ENCODE results near the gene CSRP3. TPM values are rescaled to one million over a fixed set of nuclear protein-coding genes. Genes with fewer than 3 reads are reported as not detected.

The CSRP3 gene
- total RNA-seq, 1 donor from 2014 or later: not detected

DNA sequence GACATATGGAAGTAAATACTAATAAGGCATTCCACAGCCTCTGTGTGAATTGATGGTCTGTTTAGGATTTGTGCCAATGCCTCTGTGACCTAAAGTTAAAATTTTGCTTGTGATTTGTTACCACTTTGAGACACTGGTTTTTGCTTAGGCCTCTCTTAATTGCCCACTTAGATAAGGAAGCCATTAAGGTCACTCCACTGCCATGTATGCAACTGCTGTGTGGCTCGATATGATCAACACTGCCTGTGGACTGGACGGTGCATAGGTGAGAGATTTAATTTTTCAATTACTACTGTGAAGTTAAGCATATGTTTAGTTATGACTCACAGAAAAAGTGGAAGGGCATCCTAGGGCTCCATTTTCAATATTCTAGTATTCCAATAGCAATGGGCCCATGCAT lies 36.9 kb downstream of the CSRP3 start:
- Mint-ChIP-seq H3K27me3 (no peaks in the 10 kb centered on the region), H3K27ac (no peak overlapping the region), H3K36me3 (ENCODE audit: low read depth) (peaks cover 78% of the 10 kb centered on the region), H3K9me3 (no peaks in the 10 kb centered on the region), H3K4me1 (peaks cover 2% of the 10 kb centered on the region), H3K4me3 (no peak overlapping the region)
- intact Hi-C loops (cut with micrococcal nuclease): loop anchor here (10.0 kb wide), 1 partner anchor 390 kb away; no protein-coding TSS in a partner anchor
- CTCF ChIA-PET: no interaction called here
- POLR2A ChIA-PET: no interaction called here
- TF ChIP-seq, protein P1, sequence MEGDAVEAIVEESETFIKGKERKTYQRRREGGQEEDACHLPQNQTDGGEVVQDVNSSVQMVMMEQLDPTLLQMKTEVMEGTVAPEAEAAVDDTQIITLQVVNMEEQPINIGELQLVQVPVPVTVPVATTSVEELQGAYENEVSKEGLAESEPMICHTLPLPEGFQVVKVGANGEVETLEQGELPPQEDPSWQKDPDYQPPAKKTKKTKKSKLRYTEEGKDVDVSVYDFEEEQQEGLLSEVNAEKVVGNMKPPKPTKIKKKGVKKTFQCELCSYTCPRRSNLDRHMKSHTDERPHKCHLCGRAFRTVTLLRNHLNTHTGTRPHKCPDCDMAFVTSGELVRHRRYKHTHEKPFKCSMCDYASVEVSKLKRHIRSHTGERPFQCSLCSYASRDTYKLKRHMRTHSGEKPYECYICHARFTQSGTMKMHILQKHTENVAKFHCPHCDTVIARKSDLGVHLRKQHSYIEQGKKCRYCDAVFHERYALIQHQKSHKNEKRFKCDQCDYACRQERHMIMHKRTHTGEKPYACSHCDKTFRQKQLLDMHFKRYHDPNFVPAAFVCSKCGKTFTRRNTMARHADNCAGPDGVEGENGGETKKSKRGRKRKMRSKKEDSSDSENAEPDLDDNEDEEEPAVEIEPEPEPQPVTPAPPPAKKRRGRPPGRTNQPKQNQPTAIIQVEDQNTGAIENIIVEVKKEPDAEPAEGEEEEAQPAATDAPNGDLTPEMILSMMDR (IDR thresholded peaks at IDR 0.05): no peak
- no peak for ATAC-seq (ENCODE audit: low read depth)
- DNase-seq: no peak

- Mint-ChIP-seq H3K27ac (no peak overlapping the region), H3K4me3 (no peak overlapping the region), H3K36me3 (ENCODE audit: low read depth) (peaks cover 80% of the 10 kb centered on the region), H3K9me3 (no peaks in the 10 kb centered on the region), H3K27me3 (no peaks in the 10 kb centered on the region), H3K4me1 (peaks cover 2% of the 10 kb centered on the region)
- ChIA-PET CTCF (no interaction called here), POLR2A (no interaction called here)
- TF ChIP-seq, protein P1 (IDR thresholded peaks at IDR 0.05): no peak
- intact Hi-C loops (cut with micrococcal nuclease): loop anchor here (10.0 kb wide), 1 partner anchor 390 kb away; no protein-coding TSS in a partner anchor
- ATAC-seq (ENCODE audit: low read depth): no peak
- no peak for DNase-seq
Observed at GRCh38 chr11:19164230-19164855, 37.4 kb downstream of the CSRP3 start.

DNA sequence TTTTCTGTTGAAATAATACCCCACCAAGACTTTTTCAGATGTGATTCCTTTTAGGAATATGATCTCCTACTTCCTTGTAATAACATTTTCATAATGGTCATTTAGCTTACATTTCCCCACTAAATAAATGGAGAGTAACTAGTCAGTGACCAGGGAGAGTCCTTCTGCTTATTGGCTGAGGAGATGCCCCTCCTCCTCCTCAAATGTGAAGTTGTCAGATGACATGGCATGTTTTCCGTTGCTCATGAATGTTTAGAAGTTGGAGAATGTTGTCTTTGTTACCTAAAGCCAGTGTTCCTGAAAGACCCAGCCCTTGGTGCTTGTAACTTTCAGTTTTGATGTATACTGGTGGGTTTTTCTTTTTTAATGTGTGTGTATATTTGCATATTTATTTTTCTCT lies 38.2 kb downstream of the CSRP3 start:
- H3K27me3 Mint-ChIP-seq: no peaks in the 10 kb centered on the region
- TF ChIP-seq, protein P1 (IDR thresholded peaks at IDR 0.05): no peak
- H3K9me3 Mint-ChIP-seq: no peaks in the 10 kb centered on the region
- ChIA-PET CTCF (no interaction called here), POLR2A (no interaction called here)
- intact Hi-C loops (cut with micrococcal nuclease): loop anchor here (10.0 kb wide), 1 partner anchor 391 kb away; no protein-coding TSS in a partner anchor
- H3K27ac Mint-ChIP-seq: no peak overlapping the region
- no peak overlapping the region for H3K4me3 Mint-ChIP-seq
- peaks cover 2% of the 10 kb centered on the region for H3K4me1 Mint-ChIP-seq
- no peak for DNase-seq
- ATAC-seq (ENCODE audit: low read depth): no peak
- H3K36me3 Mint-ChIP-seq (ENCODE audit: low read depth): peaks cover 80% of the 10 kb centered on the region

DNA sequence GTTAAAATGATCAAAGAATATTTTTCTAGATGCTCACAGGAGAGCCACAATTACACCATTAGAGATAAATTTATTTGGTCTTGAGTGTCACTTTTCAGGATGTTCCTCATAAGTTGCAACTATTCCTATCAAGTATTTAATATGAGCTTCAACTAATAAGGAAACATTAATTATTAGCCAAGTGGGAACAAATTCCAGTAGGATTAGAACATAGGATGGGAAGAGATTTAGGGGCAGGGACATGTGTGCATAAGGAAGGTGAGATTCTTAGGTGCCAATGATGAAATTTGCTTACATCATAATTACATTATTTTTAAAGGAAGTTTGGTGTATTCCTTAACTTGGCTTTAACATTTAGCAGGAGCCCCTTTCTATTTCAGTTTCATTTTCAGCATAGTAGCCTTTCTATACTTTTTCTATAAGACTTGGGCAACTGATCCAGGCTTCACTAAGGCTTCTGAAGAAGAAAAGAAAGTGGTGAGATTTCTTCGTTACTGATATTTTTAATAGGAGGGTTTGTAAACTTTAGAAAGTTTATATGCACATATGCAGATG lies 38.8 kb downstream of the CSRP3 start:
- Mint-ChIP-seq H3K27ac (no peak overlapping the region), H3K27me3 (no peaks in the 10 kb centered on the region), H3K36me3 (ENCODE audit: low read depth) (peaks cover 77% of the 10 kb centered on the region), H3K4me3 (no peak overlapping the region), H3K4me1 (peaks cover 2% of the 10 kb centered on the region), H3K9me3 (no peaks in the 10 kb centered on the region)
- DNase-seq (no peak), ATAC-seq (ENCODE audit: low read depth) (no peak)
- CTCF ChIA-PET: no interaction called here
- TF ChIP-seq, protein P1 (IDR thresholded peaks at IDR 0.05): no peak
- POLR2A ChIA-PET: no interaction called here
- intact Hi-C loops (cut with micrococcal nuclease): loop anchor here (10.0 kb wide), 1 partner anchor 392 kb away; no protein-coding TSS in a partner anchor

GRCh38 chr11:19161651-19162050 lies 40.1 kb downstream of the CSRP3 start:
- ChIA-PET CTCF (interaction anchor here (0.8 kb wide), 1 partner anchor 392 kb away, joined by 3 read pairs; no protein-coding TSS in a partner anchor), POLR2A (no interaction called here)
- no peak for ATAC-seq (ENCODE audit: low read depth)
- TF ChIP-seq, protein P1 (IDR thresholded peaks at IDR 0.05): no peak
- Mint-ChIP-seq H3K4me3 (no peak overlapping the region), H3K4me1 (peaks cover 2% of the 10 kb centered on the region), H3K27me3 (no peaks in the 10 kb centered on the region), H3K27ac (no peak overlapping the region), H3K9me3 (no peaks in the 10 kb centered on the region), H3K36me3 (ENCODE audit: low read depth) (peaks cover 77% of the 10 kb centered on the region)
- no peak for DNase-seq
- intact Hi-C loops (cut with micrococcal nuclease): loop anchor here (10.0 kb wide), 1 partner anchor 393 kb away; no protein-coding TSS in a partner anchor
